GM21619 (cell line): ENCODE measurements around the gene MYPN.
"Not testable (repeated sequence)": the region's sequence is repeated elsewhere in the genome, so short reads cannot be mapped to it uniquely, and the experiment has no call there.

Source experiments
- ATAC-seq: cut with Tn5 transposase; IDR thresholded peaks from one replicate; pipeline ENCODE4 v1.9.1; 2021; ENCODE audit not compliant: unreplicated experiment

The MYPN gene

DNA sequence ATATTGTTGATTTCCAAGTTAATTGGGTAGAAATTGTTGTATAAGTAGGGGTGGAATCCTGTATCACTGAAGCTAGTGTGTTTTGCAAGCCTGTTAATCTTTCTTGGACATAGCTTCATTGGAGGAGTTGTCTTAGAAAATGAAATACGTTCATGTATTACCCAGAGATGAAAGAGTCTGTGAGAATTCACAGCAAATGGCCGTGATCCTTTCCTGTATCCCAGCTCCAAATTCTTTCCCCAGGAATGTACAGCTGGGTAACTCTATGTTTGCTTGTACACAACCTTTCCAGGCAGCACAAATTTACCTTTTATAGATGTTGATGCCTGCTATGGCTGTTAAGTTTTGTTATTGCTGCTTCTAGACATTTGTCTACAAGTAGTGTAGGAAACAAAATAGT is 18.7 kb downstream of the MYPN start:
- ATAC-seq = no peak

DNA sequence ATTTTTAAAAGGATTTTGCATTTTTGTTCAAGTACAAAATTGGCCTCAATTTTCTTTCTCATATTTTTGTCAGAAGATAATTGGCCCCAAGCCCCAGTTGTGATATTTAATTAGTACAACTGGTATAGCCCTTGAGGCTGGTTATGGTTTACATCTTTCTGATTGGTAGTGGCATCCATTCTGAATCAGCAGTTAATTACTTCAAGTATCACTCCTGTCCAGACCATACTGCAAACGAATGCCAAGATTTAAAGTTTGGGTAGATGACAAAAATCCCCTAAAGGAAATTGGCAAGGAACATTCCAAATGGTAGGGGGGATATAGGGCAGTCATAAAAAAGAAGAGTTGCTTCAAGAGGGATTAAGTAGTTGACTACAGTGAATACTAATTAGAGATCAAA is 23.1 kb downstream of the MYPN start:
- ATAC-seq = no peak

DNA sequence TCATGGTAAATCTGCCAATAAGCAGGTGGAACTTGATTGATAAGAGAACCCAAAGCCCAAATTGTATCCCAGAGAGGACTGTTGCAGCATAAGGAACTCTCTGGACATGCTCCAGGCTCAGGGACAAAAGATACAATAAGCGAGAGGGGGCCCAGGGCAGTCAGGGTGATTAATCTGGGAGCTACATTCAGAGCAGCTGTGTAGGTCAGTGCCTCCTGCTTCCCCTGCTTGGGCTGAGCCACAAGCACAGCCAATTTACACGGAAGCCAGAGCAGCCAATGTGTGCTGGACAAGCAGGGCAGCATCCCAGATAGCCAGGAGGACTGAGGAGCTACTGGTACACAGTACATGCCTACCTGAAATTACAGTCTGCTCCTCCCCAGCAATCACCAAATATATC is 24.2 kb downstream of the MYPN start:
- ATAC-seq = no peak

DNA sequence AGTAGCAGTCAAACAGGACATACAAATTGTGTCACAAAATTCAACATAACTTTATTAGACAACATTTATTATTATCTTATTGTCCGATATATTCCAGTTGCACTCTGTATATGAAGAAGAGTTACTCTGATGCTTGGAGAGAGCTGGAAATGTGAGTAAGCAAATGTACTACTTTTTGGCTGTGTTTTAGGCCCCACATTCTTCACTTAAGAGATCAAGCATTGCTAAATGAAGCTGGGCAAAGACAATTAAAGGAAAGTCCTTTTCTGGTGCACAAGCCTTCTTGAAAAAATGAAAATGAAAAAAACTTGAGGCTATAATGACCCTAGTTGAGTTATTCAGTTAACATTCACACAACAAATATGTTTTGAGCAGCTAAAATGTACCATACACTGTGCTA is 26.1 kb downstream of the MYPN start:
- no peak for ATAC-seq

DNA sequence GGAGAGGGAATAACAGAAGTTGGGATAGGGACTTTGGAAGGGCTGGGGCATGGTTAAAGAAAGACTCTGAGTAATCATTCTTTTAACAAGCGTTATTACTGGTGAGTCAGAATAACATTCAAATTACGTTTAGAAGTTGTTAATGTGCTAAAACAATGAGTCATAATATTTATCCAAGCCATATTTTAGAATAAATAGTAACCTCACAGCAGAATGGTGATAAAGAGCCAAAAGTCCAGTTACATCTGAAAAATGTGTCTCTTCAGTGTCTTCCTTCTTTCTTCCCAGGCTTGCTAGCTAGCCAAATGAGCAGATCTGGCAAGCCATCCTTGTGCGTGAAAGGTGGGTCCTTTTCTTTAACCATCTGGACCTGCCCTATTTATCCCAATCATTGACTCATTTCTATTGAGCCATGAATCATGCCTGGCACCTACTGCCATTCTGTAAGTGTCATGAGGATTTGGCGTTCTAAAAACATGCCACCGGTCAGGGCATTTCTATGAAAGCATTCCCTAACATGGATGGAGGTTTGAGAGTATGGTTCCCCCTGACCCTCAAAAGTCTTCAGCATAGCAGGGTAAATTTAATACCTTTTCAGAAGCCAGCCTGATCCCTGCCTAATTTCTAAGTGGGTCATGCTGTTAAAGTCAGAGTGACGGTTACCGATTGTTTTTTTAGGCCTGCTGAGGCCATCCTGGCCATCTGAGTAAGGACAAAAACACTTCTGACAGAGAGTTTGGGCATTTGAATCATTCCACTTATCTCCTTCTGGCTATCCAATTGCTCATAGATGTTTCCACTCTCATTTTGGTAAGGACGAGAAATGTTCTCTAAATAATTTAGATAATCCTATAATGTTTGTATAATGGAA is 26.9 kb downstream of the MYPN start:
- no peak for ATAC-seq

DNA sequence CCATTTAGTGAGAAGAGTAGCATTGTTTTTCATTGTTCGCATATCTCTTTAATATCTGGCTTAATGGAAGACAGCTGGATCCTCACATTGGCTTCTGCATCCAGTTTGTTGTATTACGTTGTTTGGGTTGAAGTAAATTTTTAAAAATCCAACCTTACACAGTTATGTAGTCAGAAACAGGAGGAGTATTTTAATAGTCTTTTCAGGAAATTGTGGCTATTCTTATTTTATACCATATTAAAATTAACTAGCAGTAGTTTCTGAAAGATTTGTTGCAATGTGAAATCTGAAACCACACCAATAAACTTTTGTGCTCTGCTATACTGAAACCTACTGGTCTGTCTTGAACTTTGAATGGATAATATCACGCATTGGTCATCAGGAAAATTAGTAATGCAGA is 27.9 kb downstream of the MYPN start:
- ATAC-seq = no peak

DNA sequence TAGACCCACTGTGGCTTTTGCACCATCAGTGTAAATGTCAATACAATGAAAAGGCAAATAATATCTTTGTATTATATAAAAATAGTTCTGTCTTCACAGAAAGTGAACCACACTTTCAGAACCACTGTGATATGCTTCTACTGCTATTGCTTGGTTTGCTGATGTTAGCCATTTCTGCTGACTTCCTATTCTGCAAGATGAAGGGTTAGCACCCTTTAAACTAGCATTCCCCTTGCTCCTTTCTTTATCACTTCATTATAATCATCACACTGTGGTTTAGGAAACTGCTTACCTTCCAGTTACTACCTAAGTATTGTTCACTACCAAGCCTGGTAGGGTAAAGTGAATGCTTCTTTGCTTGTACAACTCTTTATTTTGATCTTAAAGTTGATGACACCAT is 29.2 kb downstream of the MYPN start:
- ATAC-seq = no peak

DNA sequence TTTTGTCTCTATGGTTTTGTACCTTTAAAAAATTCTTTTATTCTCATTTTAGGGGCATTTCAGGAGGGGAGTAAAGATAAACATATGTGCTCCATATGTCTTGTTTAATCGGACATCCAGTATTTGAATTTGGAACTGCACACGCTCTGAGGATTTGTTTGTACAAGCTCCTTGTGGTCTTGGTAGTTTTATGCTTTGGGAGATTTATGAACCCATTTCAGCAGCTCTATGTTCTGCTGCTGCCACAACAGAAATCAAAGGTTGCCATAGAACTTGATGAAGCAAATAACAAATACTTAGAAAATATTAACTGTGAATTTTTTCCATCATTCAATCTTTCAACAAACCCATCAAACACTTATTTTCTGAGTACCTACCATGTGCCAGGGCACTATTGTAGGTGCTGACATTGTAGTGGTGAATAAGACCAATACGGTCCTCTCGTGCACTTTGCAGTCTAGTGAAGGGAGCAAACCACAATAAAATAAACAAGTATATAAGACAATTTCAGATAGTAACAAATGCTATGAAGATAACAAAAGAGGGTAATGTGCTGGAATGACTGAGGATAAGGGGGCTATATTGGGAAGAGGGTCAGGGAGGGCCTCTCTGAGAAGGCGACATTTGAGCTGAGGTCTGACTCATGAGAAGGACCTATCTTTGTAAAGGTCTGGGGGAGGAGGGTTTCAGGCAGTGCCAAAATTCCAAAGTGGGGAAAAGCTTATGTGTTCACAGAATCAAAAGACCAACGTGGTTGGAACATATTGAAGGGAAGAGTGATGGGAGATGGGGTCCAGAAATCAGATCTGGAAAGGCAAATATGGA is 30.4 kb downstream of the MYPN start:
- ATAC-seq = no peak

DNA sequence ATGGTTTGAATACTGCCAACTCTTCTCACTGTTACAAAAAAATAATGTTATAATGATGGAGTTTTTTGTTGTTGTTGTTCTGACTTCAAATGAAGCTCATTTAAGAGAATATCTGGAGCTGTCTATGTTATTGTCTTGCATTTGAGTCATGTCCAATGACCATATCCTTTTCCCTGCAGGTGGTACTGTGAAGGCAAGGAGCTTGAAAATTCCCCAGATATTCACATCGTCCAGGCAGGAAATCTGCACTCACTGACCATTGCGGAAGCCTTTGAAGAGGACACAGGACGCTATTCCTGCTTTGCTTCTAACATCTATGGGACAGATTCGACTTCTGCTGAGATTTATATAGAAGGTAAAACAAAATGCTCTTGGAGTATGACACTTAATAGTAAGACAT is 33.5 kb downstream of the MYPN start:
- no peak for ATAC-seq

DNA sequence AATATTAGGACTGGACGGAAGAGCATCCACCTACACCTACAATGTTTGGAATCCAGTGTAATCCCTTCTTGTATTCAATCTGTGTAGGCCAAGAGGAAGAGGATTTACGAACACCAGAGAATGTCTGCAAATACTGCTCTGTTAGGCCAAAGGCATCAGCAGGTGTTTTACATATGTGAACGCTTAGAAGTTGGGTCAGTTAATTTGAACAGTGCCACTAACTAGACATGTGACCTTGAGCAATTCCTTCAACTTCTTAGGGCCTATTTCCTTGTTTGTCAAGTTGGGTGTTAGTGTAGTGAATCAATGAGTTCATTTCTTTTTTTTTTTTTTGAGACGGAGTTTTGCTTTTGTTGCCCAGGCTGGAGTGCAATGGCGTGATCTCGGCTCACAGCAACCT is 35.4 kb downstream of the MYPN start:
- no peak for ATAC-seq

DNA sequence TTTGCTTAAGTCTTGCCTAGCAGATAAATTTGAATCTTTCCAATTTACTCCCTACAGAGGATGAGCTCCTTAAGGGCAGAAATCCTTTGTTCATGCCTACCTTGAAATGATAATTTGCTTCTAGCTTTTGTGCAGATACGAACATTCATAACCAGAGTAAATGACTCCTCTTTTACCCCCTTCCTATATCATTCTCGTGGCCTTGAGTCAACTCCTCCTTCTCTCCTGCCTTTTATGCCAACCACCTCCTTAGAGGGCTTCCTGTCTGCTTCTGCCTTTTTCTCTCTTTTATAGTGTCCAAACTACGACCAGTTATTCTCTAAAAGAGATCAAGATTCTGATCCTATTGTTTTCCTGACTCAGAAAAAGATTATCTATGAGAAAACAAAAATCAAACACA is 36.4 kb downstream of the MYPN start:
- ATAC-seq = no peak

DNA sequence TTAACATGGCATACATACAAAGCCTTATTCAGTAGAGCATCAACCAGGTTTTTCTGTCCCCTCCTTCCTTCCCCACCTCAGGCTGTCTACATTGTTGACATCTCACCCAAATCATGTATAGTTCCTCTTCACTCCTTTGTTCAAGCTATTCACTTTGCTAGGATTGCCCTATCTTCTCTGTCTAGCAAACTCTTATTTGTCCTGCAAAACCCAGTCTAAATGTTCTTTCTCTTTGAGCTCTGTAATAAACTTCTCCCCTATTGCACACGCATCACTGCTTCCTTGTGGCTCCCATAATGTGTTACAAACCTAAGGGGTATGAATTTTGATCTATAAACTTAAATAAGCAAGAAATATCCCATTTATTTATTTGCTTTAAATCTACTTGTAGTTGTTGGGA is 36.8 kb downstream of the MYPN start:
- no peak for ATAC-seq

DNA sequence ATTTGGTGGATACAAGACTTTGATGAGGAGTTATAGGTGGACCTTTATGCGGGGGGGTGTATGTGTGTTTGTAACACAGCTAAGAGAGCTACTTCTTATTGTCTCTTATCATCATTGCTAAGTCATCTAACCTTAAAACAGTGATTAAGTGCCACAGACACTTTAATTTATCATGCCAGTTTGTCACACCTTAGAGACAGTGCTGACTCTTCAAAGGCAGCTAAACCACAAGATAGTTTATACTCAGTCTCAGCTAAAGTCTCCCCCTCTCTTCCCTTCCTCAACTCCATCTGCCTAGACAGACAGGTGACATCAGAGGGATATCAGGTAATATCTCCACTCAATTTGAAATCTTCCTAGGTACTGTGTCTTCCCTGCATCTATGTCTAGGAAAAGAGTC is 42.2 kb downstream of the MYPN start:
- ATAC-seq = no peak

DNA sequence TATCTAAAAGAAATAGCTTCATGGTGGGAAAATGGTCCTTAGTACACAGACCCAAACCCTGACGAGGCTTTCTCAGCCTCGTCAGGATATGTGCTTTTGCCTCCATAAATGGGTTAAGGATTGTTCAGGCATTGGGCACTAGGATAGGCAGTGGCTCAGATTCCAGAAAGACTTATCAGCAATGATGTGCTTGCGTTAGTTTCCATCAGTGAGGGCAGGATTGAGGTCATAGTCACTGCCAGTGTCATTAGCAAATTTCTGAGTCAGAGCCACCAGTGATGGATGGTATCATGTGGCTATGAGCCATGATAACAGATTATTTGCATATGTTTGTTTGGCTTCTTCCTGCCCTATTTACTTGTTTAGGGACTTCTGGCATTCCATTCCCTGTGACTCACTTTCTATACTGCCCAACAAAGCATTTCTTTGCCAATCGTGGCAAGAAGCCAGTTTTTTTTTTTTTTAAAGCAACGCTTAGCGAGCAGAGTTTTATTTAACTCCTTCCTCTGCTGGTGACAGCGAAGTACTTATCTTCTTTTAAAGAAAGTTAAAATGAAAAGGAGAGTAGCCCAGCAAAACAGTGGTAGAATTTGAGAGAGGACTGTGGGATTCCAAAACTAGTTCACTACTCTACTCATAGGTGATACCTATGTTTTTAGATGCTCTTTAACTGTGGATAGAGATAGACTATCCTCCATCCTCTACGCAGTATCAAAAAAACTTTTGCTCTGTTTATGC is 44.4 kb downstream of the MYPN start:
- ATAC-seq = peak; percentile 41

DNA sequence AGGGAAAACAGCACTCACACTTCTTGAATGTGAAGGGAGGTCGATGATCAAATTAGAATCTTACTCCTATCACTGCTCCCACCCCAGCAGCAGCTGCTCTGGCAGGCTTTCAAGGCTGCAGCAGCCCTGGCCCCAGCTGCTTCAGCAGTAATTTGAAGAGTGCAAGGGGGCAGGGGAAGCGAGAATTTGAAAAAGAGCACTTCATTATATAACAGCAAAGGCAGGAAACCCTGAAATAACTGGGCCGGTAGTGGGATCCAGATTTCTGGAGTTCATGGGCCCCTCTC is 44.9 kb downstream of the MYPN start:
- ATAC-seq = peak; percentile 39

DNA sequence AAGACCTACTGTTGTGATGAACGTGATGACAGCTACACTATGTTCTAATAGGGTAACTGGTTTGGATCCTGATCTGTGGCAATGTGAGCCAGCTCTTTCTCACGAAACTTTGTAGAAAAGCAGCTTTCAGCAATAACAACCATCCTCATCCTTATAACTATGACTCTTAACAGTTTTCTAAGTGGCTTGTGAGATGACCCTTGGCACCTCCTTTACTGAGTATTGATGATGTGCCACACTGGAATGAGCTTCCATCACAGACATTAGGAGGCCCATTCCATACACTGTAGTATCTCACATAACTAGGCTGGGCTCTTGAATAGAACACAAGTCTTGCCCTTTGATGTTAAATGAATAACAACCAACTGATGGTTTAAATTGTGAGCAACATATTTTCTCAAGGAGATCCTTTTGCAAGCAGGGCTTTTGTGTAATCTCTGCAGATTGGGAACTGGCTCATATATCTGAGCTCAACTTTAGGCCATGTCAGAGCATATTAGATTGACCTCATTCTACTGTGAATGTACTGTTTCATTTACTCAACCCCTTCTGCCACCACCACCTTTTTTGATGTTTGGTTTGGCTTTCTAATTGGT is 46.4 kb downstream of the MYPN start:
- no peak for ATAC-seq

DNA sequence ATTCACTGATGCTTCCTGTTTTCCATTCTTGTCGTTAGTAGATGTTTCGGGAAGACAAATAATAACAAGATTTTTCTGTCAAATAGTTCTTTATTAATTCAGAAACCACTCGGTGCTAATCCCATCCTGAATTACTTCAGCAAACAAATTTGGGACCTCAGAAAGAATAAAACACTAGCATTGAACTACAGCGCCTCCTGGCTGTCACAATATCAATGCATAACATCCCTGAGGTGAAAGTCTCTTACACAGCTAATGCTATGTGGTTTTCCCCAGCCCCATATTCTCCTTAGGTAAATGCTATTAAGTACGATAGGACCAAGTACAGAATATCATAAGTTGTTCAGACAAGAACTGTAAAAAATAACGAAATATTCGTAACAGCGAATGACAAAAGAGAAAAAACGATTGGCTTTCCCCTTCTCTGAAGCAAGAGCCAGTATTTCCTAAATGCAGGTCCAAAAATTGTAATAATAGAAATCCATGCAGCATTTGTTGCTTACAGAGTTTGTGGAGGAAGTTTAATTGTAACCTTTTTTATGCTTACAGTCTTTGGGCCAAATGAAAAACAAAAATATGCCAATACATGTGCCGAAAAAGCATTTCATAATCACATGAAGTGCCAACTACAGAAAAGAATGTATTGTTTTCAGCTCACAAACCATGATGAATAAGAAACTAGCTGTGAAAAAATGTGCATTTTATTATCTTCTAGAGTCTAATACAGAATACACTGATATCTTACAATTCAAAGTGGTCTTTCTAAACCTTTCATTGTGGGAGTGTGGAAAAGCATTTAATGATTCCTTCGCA is 47.3 kb downstream of the MYPN start:
- ATAC-seq = no peak

DNA sequence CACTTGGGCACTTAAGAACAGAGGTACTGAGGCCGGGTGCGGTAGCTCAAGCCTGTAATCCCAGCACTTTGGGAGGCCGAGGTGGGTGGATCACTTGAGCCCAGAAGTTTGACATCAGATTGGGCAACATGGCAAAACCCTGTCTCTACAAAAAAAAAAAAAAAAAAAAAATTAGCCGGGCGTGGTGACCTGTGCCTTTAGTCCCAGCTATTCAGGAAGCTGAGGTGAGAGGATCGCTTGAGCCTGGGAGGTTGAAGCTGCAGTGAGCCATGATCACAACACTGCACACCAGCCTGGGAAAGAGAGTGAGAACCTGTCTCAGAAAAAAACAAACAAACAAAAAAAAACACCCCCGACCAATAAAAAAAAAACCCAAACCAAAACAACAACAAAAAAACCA is 48.2 kb downstream of the MYPN start:
- ATAC-seq = not testable (repeated sequence)

DNA sequence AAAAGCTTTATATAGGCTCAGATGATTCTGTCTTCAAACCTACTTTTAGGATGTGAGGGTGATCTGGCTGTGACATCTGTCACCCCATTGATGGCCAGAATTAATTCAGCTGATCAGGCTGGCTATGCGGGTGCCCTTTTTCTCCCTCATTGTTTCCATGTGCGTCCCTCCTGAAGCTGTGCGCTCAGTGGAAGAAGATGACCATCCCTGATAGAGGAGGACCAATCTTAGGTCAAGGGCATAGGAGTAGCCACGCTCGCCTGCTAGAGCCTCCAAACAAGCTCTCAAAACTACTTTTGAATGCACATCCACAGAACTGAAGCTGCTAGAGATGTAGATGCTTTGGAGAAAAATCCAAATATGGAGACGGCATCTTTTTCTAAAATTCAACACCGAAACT is 48.7 kb downstream of the MYPN start:
- no peak for ATAC-seq

DNA sequence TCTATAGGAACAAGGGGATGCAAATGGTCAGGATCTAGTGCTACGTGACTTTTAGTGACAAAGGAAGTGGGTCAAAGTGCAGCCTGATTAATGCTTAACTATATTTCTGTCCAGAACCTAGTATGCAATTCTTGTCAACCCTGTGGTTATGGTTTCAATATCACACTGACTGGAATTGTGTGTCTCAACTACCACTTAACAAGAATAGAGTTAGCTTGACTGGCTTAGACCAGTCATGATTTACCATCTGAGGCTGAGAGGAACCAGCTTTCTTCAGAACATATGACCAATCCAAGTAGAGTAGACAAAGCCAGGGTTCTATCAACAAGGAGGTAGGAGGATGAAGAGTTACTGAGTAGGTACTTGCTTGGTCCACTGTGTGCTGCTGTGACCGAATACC is 54.4 kb downstream of the MYPN start:
- ATAC-seq = peak; percentile 98

DNA sequence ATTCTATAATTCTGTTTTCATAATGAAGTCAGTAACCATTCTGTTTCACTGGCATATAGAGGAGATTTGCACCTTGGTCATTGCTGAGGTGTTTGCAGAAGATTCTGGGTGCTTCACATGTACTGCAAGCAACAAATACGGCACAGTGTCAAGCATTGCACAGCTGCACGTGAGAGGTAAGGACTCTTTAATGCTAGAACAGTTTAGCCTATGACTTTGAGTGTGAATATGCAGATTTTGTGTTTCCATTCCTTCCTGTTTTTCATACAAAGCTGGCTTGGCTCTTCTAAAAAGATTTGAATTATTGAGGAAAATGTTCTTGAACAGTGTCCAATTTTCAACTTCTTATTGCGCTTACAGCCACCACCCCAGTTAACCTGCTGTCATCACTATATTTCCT is 56.4 kb downstream of the MYPN start:
- no peak for ATAC-seq
